Medulla oblongata (tissue), 1 donor: ENCODE data around the gene EVC.
"Not testable (repeated sequence)": the region's sequence is repeated elsewhere in the genome, so short reads cannot be mapped to it uniquely, and the experiment has no call there.

ENCODE experiments used
- DNase-seq: peaks from one replicate; pipeline ENCODE4 v3.0.0-alpha.2; 2015; ENCODE audit errors: extremely low spot score

Gene EVC

DNA sequence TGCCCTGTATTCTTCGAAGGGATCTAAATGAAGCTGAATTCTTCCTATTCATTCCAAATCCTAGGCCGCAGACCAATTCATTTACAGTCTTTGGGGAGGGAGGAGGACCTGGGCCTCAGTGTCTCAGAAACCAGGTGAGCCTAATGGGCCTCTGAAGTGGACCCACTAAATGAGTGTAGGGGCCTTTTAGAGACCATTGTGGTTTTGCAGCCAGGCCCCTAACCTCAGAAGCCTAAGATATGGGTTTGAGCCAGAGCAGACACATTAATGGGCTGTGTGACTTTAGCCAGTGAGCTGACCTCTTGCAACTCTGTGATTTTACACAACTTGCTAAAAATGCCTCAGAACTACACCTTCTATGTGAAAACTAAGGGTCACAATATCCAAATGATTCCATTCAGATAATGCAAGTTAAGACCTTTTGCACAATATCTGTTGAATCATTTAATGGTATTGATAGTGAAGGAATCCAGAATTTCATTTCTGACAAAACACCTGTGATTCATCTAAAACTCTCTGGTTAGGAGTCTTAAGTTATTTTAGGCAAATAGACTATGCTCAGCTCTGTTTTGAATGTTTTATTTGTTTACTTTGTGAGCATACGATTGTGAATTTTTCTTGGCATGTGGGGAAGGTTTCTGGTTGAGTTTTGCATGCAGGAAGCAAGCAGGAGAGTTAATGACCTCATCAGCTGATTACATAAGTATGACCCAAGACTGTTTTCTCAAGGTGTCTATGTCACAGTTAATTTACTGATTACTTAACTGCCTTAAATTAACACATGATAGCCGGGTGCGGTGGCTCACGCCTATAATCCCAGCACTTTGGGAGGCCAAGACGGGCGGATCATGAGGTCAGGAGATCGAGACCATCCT, 75.0 kb downstream of the EVC start:
- DNase-seq: no peak

DNA sequence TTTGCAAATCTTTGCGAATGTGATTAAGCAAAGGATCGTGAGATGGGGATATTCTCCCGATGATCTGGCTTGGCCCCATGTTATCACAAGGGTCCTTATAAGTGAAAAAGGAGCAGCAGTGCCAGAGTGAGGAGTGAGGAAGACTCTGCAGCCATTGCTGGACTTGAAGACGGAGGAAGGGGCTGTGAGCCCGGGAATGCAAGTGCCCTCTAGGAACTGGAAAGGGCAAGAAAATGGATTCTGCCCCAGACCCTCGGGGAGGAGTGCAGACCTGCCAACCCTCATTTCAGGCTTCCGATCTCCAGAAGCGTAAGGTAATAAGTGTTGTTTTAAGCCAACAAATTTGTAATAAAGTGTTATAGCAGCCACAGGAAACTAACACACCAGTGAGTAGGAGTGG, 76.3 kb downstream of the EVC start:
- DNase-seq: no peak

GRCh38 chr4:5788144-5788543, 77.1 kb downstream of the EVC start:
- no peak for DNase-seq

DNA sequence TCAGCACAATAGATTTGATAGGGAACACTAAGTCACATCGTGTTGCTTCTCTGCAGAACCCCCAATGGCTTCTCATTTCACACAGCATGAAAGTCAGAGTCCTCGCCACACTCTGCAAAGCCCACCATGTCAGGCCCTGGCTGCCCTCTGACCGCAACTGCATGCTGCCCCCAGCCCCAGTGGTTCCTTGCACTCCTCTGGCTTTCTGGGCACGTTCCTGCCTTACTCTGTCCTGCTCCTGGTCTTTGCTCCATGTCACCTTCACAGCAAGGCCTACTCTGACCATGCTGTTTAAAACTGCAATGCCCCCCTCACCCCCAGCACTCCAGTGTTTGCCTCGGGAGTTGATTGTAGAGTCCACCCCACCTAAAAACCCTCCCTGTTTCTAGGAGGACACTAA, 78.1 kb downstream of the EVC start:
- DNase-seq: no peak

- no peak for DNase-seq
Measured at GRCh38 chr4:5790546-5790857, 79.5 kb downstream of the EVC start.

- no peak for DNase-seq
Measured at GRCh38 chr4:5791654-5792053, 80.7 kb downstream of the EVC start.

GRCh38 chr4:5793514-5793913, 82.5 kb downstream of the EVC start:
- no peak for DNase-seq

- DNase-seq: no peak
Measured at GRCh38 chr4:5795580-5795979, 84.6 kb downstream of the EVC start.

DNA sequence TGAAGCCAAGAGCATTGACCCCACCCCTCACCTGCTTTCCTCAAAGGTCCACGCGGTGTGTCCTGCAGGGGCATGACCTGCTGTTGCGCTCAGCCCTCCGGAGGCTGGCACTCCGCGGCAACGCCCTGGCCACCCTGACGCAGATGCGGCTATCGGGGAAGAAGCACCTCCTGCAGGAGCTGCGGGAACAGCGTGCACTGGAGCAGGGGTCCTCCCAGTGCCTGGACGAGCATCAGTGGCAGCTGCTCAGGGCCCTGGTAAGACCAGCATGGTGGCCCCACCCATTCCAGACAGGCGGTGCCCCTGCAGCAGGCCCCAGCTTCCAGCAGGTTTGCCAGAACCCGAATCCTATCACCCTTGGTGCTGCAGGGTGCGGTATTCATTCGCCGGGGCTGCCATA, 86.0 kb downstream of the EVC start:
- DNase-seq: no peak

GRCh38 chr4:5797866-5798265, 86.9 kb downstream of the EVC start:
- DNase-seq: no peak

DNA sequence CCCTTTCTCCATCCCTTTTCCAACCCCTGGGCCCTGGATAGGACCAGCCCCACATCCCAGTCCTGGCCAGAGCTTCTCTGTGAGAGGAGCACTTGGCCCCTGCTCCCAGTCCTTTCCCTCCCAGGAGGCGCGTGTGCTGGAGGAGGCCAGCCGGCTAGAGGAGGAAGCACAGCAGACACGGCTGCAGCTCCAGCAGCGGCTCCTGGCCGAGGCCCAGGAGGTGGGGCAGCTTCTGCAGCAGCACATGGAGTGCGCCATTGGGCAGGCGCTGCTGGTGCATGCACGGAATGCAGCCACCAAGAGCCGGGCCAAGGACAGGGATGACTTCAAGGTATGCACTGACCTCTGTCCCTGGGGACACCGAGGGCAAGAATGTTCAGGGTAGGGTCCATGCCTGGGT, 87.5 kb downstream of the EVC start:
- no peak for DNase-seq

DNA sequence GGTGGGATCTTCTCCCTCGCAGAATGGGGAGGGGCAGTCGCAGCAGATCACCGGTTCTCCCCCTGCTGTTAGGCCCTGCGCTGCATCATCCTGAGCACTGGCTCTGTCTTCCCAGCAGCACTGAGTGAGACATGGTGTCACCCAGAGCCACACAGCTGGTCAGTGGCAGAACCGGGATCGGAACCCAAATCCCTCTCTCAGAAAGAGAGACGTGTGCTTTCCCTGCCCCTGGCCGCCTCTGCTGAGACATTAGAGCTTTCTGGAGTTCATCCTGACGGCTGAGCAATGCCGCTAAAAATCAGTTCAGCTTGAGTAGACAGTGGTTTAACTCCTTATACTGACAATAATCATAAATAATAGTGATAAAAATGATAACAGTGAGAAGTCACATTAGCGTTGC, 87.9 kb downstream of the EVC start:
- DNase-seq: no peak

- DNase-seq: no peak
Measured at GRCh38 chr4:5799406-5799805, 88.4 kb downstream of the EVC start.

GRCh38 chr4:5800496-5800895, 89.5 kb downstream of the EVC start:
- DNase-seq: no peak

DNA sequence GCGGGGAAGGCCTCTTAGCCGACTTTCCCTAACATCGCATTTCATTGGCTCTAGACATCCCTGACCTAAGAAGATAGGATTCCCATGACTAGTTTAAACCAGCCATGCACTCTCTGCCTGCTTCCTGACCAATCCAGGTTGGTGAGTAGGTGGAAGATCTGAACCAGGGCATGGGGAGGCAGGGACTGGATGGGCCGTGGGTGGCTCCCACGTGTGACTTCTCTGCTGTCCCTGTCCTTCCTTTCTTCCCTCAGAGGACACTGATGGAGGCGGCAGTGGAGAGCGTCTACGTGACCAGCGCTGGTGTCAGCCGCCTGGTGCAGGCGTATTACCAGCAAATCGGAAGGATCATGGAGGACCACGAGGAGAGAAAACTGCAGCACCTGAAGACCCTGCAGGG, 90.7 kb downstream of the EVC start:
- DNase-seq: no peak

GRCh38 chr4:5802565-5802964, 91.6 kb downstream of the EVC start:
- no peak for DNase-seq

DNA sequence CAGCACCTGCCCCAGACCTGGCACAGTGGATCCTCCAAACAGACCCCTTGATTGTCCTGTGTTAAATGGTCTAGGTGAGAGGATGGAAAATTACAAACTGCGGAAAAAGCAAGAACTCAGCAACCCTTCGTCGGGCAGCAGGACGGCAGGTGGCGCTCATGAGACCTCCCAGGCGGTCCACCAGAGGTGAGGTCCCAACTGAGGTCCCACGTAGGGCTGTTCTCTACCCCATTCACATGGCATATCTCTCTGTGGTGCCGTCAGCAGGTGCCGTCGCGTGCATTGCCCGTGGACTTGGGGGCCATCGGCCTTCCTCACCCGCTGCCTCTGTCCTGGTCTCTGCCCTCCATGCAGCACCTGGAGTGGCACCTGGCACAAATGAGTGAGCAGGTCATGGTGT, 93.7 kb downstream of the EVC start:
- DNase-seq: no peak

DNA sequence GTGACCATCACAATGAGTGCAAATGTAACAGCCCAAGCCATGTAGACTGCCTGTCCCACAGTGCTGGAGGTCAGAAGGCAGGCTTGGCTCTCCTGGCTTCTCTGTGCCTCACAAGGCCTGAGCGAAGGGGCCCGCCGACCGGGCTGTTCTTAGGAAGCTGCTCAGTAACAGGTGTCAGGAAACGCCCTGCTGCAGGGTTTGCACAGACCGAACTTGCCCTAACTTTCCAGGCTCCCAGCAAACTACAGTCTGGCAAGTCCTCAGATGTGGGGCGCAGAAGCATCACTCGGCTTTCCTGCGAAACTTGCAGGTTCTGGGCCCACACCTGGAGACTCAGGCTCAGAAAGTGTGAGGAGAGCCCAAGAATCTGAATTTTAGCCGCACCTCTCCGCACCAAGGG, 94.3 kb downstream of the EVC start:
- no peak for DNase-seq

DNA sequence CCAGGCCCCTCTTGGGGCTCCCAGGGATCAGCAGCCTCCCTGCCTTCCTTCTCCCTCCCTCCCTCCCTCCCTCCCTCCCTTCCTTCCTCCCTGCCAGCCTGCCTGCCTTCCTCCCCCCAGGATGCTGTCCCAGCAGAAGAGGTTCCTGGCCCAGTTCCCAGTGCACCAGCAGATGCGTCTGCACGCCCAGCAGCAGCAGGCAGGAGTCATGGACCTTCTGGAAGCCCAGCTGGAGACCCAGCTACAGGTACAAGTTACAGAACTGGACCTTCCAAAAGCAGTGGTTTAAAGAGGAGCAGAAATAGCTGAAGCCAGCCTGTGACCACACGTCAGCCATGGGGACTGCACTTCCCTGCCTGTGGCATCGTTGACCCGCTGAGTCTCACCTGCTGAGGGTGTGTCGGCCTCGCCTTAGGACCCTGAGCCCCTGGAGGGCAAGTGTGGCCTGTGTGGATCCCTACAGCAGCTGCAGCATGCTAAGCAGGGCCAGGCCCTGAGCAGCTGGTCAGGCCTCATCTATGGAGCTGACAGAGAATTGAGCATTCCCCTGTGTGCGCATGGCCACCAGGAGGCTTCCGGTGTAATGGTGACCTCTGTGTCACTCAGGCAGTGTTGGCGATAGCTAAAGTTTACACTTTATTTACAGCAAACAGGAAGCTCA, 97.2 kb downstream of the EVC start:
- no peak for DNase-seq

DNA sequence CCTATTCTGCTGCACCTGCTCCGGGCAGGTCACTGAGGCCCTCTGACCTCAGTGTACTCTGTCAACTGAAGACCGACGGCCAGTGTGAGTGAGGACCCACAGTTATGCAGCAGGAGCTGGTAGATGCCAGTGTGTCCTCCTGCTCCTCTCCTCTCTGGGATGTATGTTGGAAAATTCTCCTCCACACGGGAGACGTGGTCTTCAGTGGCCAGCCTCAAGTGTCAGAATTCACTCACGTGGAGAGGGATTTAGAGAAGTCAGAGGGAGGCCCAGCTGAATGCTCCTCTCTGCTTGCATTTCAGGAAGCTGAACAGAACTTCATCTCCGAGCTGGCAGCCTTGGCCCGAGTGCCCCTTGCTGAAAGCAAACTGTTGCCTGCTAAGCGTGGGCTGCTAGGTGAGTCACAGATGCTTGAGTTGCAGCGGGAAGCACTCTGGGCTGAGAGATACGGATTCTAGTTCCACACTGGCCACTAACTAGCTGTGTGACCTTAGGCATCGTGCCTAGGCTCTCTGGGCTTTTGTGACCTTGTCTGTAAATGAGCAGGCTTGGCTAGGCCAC, 98.3 kb downstream of the EVC start:
- DNase-seq: no peak

DNA sequence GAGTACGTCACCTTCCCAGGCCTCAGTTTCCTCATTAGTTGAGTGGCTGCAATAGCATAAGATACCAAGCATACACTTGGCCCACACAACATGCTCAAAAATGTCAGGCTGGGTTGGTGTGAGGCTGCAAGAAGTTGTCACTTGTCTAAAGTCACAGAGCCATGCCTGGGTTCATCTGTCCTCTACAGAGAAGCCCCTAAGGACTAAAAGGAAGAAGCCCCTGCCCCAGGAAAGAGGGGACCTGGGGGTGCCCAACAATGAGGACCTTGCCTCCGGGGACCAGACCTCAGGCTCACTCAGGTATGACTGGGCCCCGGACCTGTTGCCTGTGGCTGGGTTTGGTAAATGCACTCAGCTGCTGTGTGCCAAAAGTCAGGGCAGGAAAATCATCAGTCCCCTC, 99.2 kb downstream of the EVC start:
- no peak for DNase-seq

- no peak for DNase-seq
Measured at GRCh38 chr4:5810770-5811430, 99.9 kb downstream of the EVC start.

- DNase-seq: not testable (repeated sequence)
Measured at GRCh38 chr4:5812057-5812456, 101.1 kb downstream of the EVC start.
